Measurements from ENCODE around the gene LAMC2.

Gene LAMC2

DNA sequence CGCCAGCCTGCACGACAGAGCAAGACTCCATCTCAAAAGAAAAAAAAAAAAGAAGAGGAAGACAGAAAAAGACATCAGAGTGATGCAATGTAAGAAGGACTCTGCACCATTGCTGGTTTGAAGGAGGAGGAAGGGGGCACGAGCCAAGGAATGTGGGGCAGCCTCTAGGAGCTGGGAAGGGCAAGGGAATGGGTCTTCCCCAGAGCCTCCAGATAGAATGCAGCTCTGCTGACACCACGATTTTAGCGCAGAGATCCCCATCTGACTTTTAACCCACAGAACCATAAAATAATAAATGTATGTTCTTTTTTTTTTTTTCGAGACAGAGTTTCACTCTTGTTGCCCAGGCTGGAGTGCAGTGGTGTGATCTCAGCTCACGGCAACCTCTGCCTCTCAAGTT is 33.9 kb upstream of the LAMC2 start:
- CTCF ChIA-PET = interaction anchor here (0.6 kb wide), 1 partner anchor 183 kb away, joined by 4 read pairs; no protein-coding TSS in a partner anchor
- no peak for TF ChIP-seq CTCF (conservative IDR thresholded peaks at IDR 0.05; ENCODE audit: low read depth)

DNA sequence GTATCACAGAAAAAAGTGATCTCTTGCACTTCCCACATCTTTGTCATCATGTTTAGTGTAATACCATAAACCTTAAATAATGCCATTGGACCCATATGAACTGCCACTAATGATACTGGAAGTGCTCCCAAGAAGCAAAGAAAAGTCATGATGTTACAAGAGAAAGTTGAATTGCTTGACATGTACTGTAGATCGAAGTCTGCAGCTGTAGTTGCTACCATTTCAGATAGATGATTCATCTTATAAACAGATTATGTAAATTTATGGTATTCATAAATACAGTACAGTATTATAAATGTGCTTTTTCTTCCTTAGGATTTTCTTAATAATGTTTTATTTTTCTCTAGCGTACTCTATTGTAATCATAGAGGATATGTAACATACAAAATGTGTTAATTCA is 30.1 kb upstream of the LAMC2 start:
- POLR2A ChIA-PET (ENCODE audit: low non-redundant PET) = no interaction called here
- DNase-seq (ENCODE audit: low spot score) = no peak
- TF ChIP-seq CTCF (conservative IDR thresholded peaks at IDR 0.05; ENCODE audit: low read depth) = no peak
- H3K27ac ChIP-seq = no peak overlapping the region
- CTCF ChIA-PET = interaction anchor here (1.1 kb wide), 1 partner anchor 31 kb away, joined by 3 read pairs; no protein-coding TSS in a partner anchor

More for the DNA sequence above, 33.9 kb upstream of the LAMC2 start:
- POLR2A ChIA-PET (ENCODE audit: low non-redundant PET) = no interaction called here
- H3K27ac ChIP-seq = peak overlapping the region; percentile 14; the same call in 1 of the 2 replicates
- DNase-seq (ENCODE audit: low spot score) = no peak

DNA sequence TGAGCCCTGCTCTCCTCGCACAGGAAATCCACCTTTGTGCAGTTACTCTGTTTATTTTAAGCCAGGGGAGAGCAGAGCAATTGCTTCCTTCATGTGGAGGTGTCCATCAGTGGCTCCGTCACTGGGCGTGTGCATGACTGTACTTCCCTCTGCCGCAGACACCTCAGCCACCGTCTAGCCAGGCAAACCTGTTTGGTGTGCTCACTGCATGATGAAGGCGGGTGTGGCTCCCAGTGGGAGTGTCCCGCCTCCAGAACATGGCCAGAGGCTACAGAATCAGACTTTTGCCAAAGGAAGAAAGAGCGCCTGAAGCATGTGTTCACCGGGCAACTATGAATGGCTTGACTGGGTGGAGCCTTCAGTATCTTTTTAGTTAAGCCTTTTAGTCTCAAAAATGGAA is 26.1 kb upstream of the LAMC2 start:
- TF ChIP-seq CTCF (conservative IDR thresholded peaks at IDR 0.05; ENCODE audit: low read depth) = no peak
- DNase-seq (ENCODE audit: low spot score) = peak; percentile 96
- POLR2A ChIA-PET (ENCODE audit: low non-redundant PET) = no interaction called here
- CTCF ChIA-PET = no interaction called here
- peak overlapping the region; percentile 95 for H3K27ac ChIP-seq

DNA sequence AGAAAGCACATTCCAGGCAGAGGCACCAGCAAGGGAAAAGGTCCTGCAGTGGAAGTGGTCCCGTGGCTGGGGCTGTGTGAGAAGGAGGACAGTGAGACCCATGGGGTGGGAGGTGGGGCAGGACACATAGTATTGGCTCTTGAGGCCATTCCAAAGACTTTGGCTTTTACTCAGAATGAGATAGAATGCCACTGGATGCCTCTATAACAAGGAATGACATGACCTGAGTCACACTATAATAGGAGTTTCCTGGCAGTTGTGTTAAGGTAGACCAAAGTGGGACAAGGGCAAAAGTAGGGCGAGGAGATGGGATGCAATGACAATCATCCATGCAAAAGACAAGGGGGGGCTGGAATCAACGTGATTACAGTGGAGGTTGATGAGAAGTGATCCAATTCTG is 24.7 kb upstream of the LAMC2 start:
- ChIA-PET POLR2A (ENCODE audit: low non-redundant PET) (no interaction called here), CTCF (no interaction called here)
- no peak for TF ChIP-seq CTCF (conservative IDR thresholded peaks at IDR 0.05; ENCODE audit: low read depth)
- no peak for DNase-seq (ENCODE audit: low spot score)
- H3K27ac ChIP-seq = peak overlapping the region; percentile 95

- peak; percentile 74 for DNase-seq (ENCODE audit: low spot score)
- POLR2A ChIA-PET (ENCODE audit: low non-redundant PET) = no interaction called here
Observed at GRCh38 chr1:183163316-183163715, 22.7 kb upstream of the LAMC2 start.

GRCh38 chr1:183164340-183164739 is 21.7 kb upstream of the LAMC2 start:
- ChIA-PET POLR2A (ENCODE audit: low non-redundant PET) (no interaction called here), CTCF (no interaction called here)
- peak; percentile 92 for DNase-seq (ENCODE audit: low spot score)
- H3K27ac ChIP-seq = peak overlapping the region; percentile 89
- no peak for TF ChIP-seq CTCF (conservative IDR thresholded peaks at IDR 0.05; ENCODE audit: low read depth)

More at GRCh38 chr1:183163316-183163715, 22.7 kb upstream of the LAMC2 start:
- CTCF ChIA-PET = interaction anchor here (0.6 kb wide), 1 partner anchor 263 kb away, joined by 3 read pairs; no protein-coding TSS in a partner anchor
- TF ChIP-seq CTCF (conservative IDR thresholded peaks at IDR 0.05; ENCODE audit: low read depth) = no peak
- H3K27ac ChIP-seq = peak overlapping the region; percentile 50; the same call in 1 of the 2 replicates
